Upper lobe of right lung (tissue), 1 donor: ENCODE measurements around the gene SLC17A7. TPM values are rescaled to one million over a fixed set of nuclear protein-coding genes. Genes with fewer than 3 reads are reported as not detected.

Experiments used
- ATAC-seq: fragments of 200-7000 bp; cut with Tn5 transposase; one replicate; pipeline ENCODE4 v1.9.1; 2020; ENCODE audit warnings: mild to moderate bottlenecking, moderate library complexity
- DNase-seq: peaks from one replicate; pipeline ENCODE4 v3.0.0-alpha.2; 2020
- H3K27ac ChIP-seq: fragments of 200-600 bp; one replicate; pipeline ENCODE4 v1.8.0; 2022
- H3K27me3 ChIP-seq: fragments of 200-600 bp; one replicate; pipeline ENCODE4 v1.8.0; 2022; ENCODE audit warnings: mild to moderate bottlenecking
- H3K36me3 ChIP-seq: fragments of 200-600 bp; one replicate; pipeline ENCODE4 v1.8.0; 2022
- H3K4me1 ChIP-seq: fragments of 200-600 bp; one replicate; pipeline ENCODE4 v1.8.0; 2022
- H3K4me3 ChIP-seq: fragments of 200-600 bp; one replicate; pipeline ENCODE4 v1.8.0; 2022; ENCODE audit warnings: mild to moderate bottlenecking
- H3K9me3 ChIP-seq: fragments of 200-600 bp; one replicate; pipeline ENCODE4 v1.8.0; 2022
- CTCF ChIP-seq: fragments of 200-600 bp; IDR thresholded peaks from one replicate; pipeline ENCODE4 v1.8.0; 2022; ENCODE audit warnings: antibody characterized with exemption
- intact Hi-C: fragments of 100-400 bp; cut with DNase I; formaldehyde crosslinking; loops from one replicate; pipeline ENCODE4 v1.11.0; 2022
- total RNA-seq: library from RNA; stranded (reverse); fragmentation: NEBNext Ultra II Directional; extraction: Animal tissue kit (Norgen Biotek cat#: 25700); gene quantifications from one replicate; pipeline ENCODE4 v1.2.1, GENCODE V29; 2021
- donor health status: DM: no; HTN: yes; CAD: no; lungs with severe emphysema.

SLC17A7 gene
- total RNA-seq, 1 donor from 2014 or later: 0.69 TPM

DNA sequence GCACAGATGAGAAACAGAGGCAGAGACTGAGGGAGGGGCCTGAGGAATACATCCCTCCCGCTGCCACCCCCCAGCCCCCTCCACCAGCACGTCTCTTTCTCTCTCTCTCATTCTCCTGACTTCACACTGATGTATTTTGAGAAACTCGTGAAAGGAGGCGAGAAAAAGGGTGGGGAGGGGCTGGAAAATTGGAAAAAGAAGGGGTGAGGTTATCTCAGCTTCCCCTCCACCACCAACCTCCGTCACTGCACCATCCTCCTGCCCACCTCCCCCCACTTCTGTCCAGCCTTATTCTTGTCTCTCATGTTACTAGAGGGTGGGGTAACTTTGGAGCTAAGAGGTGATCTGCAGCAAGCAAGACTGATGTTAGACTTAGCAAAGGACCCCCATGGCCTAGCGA is 1.5 kb downstream of the SLC17A7 start:
- ATAC-seq: no peak
- Histone ChIP-seq H3K4me1 (peaks cover 4% of the 10 kb centered on the region), H3K27me3 (peaks cover 65% of the 10 kb centered on the region), H3K36me3 (no peaks in the 10 kb centered on the region), H3K4me3 (no peak overlapping the region), H3K9me3 (no peaks in the 10 kb centered on the region), H3K27ac (no peak overlapping the region)
- TF ChIP-seq CTCF: no peak
- intact Hi-C loops: loop anchor here (5.0 to 10.0 kb wide), 2 partner anchors 48 to 215 kb away; no protein-coding TSS in a partner anchor
- DNase-seq: no peak

DNA sequence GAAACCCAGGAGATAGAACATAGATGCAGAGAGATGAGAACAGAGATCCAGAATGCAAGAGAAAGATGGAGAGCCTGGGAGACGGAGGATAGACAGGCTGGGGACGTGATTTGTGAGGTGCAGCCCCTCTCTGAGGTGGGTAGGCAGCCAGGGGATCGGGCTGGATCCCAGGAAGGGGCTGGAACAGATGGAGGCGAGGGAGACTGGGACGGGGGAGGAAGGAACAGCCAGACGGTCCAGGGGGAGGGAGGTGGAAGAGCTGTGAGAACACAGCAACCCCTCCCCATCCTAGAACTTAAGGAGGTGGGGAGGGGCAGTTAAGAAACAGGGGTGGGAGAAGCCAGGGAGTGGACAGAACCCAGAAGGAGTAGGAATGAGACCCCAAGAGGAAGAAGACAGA is 3.1 kb downstream of the SLC17A7 start:
- Histone ChIP-seq H3K27me3 (peaks cover 78% of the 10 kb centered on the region), H3K9me3 (no peaks in the 10 kb centered on the region)
- intact Hi-C loops: no loop called here

DNA sequence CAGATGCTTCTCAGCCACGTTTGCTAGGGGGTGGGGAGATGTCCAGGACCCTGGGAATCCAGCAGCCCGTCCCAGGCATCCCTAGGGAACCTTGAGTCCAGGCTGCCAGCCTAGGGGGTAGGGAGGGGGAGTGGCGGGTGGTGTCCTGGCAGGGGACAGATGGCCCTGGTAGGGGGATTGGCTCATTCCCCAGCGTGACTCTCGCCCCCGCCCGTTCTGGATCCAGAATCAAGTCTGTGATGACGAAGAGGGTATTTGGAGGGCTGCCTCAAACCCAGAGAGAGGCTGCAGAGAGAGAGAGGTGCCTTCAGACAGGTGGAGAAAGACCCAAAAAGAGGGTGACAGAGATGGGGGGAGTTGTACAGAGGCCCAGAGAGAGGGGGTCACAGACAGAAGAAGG is 4.1 kb downstream of the SLC17A7 start:
- Histone ChIP-seq H3K4me3 (no peak overlapping the region), H3K4me1 (no peaks in the 10 kb centered on the region), H3K27me3 (peaks cover 88% of the 10 kb centered on the region), H3K27ac (no peak overlapping the region), H3K36me3 (no peaks in the 10 kb centered on the region), H3K9me3 (no peaks in the 10 kb centered on the region)
- ATAC-seq (no peak), DNase-seq (no peak)
- TF ChIP-seq CTCF: no peak
- intact Hi-C loops: no loop called here

More for the DNA sequence above, 3.1 kb downstream of the SLC17A7 start:
- ATAC-seq (no peak), DNase-seq (no peak)
- H3K27ac ChIP-seq: no peak overlapping the region
- no peaks in the 10 kb centered on the region for H3K36me3 ChIP-seq
- H3K4me3 ChIP-seq: no peak overlapping the region
- no peaks in the 10 kb centered on the region for H3K4me1 ChIP-seq
- no peak for TF ChIP-seq CTCF

- Histone ChIP-seq H3K27me3 (peaks cover 88% of the 10 kb centered on the region), H3K36me3 (no peaks in the 10 kb centered on the region), H3K9me3 (no peaks in the 10 kb centered on the region), H3K4me1 (no peaks in the 10 kb centered on the region), H3K4me3 (no peak overlapping the region), H3K27ac (no peak overlapping the region)
- DNase-seq: no peak
- ATAC-seq: peak; percentile 11
- intact Hi-C loops: no loop called here
- TF ChIP-seq CTCF: no peak
These were observed 4.8 kb downstream of the SLC17A7 start for GRCh38 chr19:49436381-49437017.

GRCh38 chr19:49435670-49436069 is 5.7 kb downstream of the SLC17A7 start:
- no peak for ATAC-seq
- no peak overlapping the region for H3K4me3 ChIP-seq
- H3K27me3 ChIP-seq: peaks cover 90% of the 10 kb centered on the region
- no peak overlapping the region for H3K27ac ChIP-seq
- H3K36me3 ChIP-seq: no peaks in the 10 kb centered on the region
- DNase-seq: no peak
- intact Hi-C loops: no loop called here
- no peaks in the 10 kb centered on the region for H3K4me1 ChIP-seq
- H3K9me3 ChIP-seq: no peaks in the 10 kb centered on the region
- no peak for TF ChIP-seq CTCF
